ENCODE data around the gene PHACTR2. TPM values are rescaled to one million over a fixed set of nuclear protein-coding genes. Genes with fewer than 3 reads are reported as not detected.

Gene PHACTR2
- total and polyA plus RNA-seq, 10 of the 15 experiments (the other 5 are each of a cell fraction or from before 2014, with no cell fraction given) = 1.4 to 19.1 (median 5.3) TPM

DNA sequence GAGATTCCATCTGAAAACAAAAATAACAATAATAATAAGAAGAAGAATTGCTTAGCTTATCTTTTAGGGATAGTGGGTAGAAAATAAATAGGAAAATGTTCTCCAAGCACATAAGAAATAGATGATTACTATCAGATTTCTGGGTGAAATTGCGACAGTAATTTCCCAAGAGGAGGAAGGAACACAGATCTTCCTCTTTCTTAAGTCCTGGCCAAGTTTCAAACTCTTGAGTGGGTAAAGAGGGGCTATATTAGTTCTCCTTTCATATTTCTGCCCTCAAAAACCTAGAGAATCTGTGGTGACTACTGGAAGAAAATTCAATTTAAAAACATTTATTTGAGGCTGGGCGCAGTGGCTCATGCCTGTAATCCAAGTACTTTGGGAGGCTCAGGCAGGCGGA, 63.7 kb downstream of the PHACTR2 start:
- ChIA-PET POLR2A (no interaction called here), SMC1A (ENCODE audit: uncharacterized antibody, unreplicated experiment) (no interaction called here), CTCF (no interaction called here), RAD21 (ENCODE audit: unreplicated experiment) (no interaction called here)
- H3K27ac ChIP-seq (ENCODE audit: control insufficient read depth, insufficient read depth) = no peak overlapping the region
- no TSS peak for BruUV-seq (replicated peaks)
- in situ Hi-C loops (cut with MboI) = no loop called here
- H3K9ac ChIP-seq (ENCODE audit: control insufficient read depth, insufficient read depth, low read length) = no peak overlapping the region
- intact Hi-C loops (cut with micrococcal nuclease; ENCODE audit: unreplicated experiment) = no loop called here
- no peak overlapping the region for H3K4me3 ChIP-seq
- WGBS (ENCODE audit: insufficient coverage, insufficient replicate concordance, low lambda C conversion rate, missing lambda C conversion rate) = 45% methylated on average over 3 of the region's 3 CpGs
- TF ChIP-seq ZNF622 (IDR thresholded peaks at IDR 0.05) (no peak), CTCF (IDR thresholded peaks at IDR 0.05 in 2 of 3, conservative IDR thresholded peaks at IDR 0.05 in 1 of 3; ENCODE audit: control insufficient read depth in 2 of 3, extremely low read depth in 1 of 3, insufficient read depth in 1 of 3, low read depth in 3 of 3, low read length in 3 of 3) (no peak), ETV6 (conservative IDR thresholded peaks at IDR 0.05 in 1 of 2, IDR thresholded peaks at IDR 0.05 in 1 of 2; ENCODE audit: borderline replicate concordance in 1 of 2, low read depth in 1 of 2) (no peak), YY1 (IDR thresholded peaks at IDR 0.05; ENCODE audit: low read depth, low read length) (no peak), SMARCA5 (IDR thresholded peaks at IDR 0.05) (no peak), LARP7 (IDR thresholded peaks at IDR 0.05) (no peak), RELA (IDR thresholded peaks at IDR 0.05; ENCODE audit: borderline replicate concordance, partially characterized antibody) (no peak), ZNF384 (IDR thresholded peaks at IDR 0.05; ENCODE audit: borderline replicate concordance, low read depth, low read length) (no peak), HDAC2 (IDR thresholded peaks at IDR 0.05) (no peak)
- no peak overlapping the region for H2AFZ ChIP-seq (ENCODE audit: control insufficient read depth, low read depth, low read length)
- no peaks in the 10 kb centered on the region for H4K20me1 ChIP-seq (ENCODE audit: control insufficient read depth, insufficient read depth)
- no peaks in the 10 kb centered on the region for H3K4me1 ChIP-seq (ENCODE audit: control insufficient read depth, insufficient read depth, low read length)
- no peak overlapping the region for H3K4me2 ChIP-seq (ENCODE audit: control insufficient read depth, insufficient read depth)
- no peaks in the 10 kb centered on the region for H3K79me2 ChIP-seq (ENCODE audit: control insufficient read depth, insufficient read depth, low read length)
- DNase-seq (ENCODE audit: low read depth, low spot score) (no peak), ATAC-seq (no peak), FAIRE-seq (no peak)
- no peaks in the 10 kb centered on the region for H3K9me3 ChIP-seq (replicated peaks; ENCODE audit: control insufficient read depth, insufficient read depth, low read length)
- H3K36me3 ChIP-seq (ENCODE audit: control insufficient read depth in 2 of 2, insufficient read depth in 2 of 2, low read length in 1 of 2) = no peaks in the 10 kb centered on the region
- no peaks in the 10 kb centered on the region for H3K27me3 ChIP-seq (replicated peaks in 1 of 2; ENCODE audit: control insufficient read depth in 2 of 2, insufficient read depth in 2 of 2, low read length in 1 of 2)
